Neural crest cell (in vitro differentiated cells): ENCODE results near the gene FMNL2. TPM values are rescaled to one million over a fixed set of nuclear protein-coding genes. Genes with fewer than 3 reads are reported as not detected.

Source experiments
- DNase-seq: peaks from one replicate; pipeline ENCODE4 v3.0.0; 2021; ENCODE audit warnings: low read depth, mixed read lengths, low spot score
- H3K27ac Mint-ChIP-seq: one replicate; pipeline ENCODE4 v1.8.0; 2021; ENCODE audit warnings: mild to moderate bottlenecking, mixed read lengths; ENCODE audit not compliant: unreplicated experiment
- H3K27me3 Mint-ChIP-seq: 2 replicates; pipeline ENCODE4 v1.8.0; 2021; ENCODE audit warnings: low read depth, mild to moderate bottlenecking, mixed read lengths
- H3K36me3 Mint-ChIP-seq: 2 replicates; pipeline ENCODE4 v1.8.0; 2021; ENCODE audit warnings: low read depth, mild to moderate bottlenecking, mixed read lengths
- H3K4me1 Mint-ChIP-seq: 2 replicates; pipeline ENCODE4 v1.8.0; 2021; ENCODE audit warnings: mixed read lengths
- H3K4me3 Mint-ChIP-seq: one replicate; pipeline ENCODE4 v1.8.0; 2021; ENCODE audit warnings: mild to moderate bottlenecking, mixed read lengths
- H3K9me3 Mint-ChIP-seq: 2 replicates; pipeline ENCODE4 v1.8.0; 2021; ENCODE audit warnings: mixed read lengths
- total RNA-seq: library from RNA; stranded (reverse); gene quantifications from 2 replicates; pipeline ENCODE4 v1.2.1, GENCODE V29; 2021
- TF ChIP-seq, protein P1 (sequence below): fragments of 200-600 bp; sonication (generic); conservative IDR thresholded peaks from 2 replicates; pipeline ENCODE4 v1.5.0; 2021; ENCODE audit warnings: antibody characterized with exemption, mild to moderate bottlenecking

Gene FMNL2
- total RNA-seq, 1 donor from 2014 or later: 54.9 TPM

DNA sequence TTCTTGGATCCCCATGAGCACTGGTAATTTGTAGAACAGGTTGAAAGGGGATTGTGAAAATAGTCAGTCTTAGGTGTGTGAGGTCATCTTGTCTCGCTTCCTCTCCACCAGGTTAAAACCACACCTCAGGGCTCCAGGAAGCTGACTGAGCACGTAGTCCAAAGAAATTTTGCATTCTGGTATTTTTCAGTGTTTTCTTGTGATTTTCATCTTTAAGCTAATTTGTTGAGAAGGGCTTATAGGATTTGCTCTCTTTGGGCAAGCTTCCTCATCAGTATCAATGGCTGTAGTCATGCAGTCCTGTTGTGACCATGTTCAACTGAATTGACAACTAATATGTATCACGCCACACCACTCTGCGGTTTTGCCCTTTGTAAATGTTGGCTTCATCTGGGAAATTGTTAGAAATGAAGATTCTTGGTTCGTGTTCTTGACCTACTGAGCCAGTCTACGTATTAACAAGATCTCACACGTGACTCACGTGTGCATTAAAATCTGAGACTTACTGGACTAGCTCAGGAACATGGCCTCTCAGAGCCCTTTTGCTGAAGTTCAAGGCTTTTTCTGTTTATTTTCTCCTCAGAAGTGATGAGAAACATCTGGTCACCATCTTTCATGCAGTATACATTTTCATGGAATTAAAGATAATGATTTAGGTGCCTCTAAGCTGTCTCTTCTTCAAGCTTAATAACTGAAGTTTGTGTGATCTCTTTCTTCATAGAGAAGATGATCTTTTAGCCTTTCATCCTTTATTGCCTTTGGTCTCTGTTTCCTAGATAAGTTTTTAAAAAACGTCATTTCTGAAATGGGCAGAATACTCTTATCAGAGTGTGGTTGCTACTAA is 32.8 kb downstream of the FMNL2 start:
- H3K27me3 Mint-ChIP-seq: no peaks in the 10 kb centered on the region
- DNase-seq: no peak
- peaks cover 2% of the 10 kb centered on the region for H3K9me3 Mint-ChIP-seq
- H3K4me1 Mint-ChIP-seq: peaks cover 49% of the 10 kb centered on the region
- TF ChIP-seq, protein P1, sequence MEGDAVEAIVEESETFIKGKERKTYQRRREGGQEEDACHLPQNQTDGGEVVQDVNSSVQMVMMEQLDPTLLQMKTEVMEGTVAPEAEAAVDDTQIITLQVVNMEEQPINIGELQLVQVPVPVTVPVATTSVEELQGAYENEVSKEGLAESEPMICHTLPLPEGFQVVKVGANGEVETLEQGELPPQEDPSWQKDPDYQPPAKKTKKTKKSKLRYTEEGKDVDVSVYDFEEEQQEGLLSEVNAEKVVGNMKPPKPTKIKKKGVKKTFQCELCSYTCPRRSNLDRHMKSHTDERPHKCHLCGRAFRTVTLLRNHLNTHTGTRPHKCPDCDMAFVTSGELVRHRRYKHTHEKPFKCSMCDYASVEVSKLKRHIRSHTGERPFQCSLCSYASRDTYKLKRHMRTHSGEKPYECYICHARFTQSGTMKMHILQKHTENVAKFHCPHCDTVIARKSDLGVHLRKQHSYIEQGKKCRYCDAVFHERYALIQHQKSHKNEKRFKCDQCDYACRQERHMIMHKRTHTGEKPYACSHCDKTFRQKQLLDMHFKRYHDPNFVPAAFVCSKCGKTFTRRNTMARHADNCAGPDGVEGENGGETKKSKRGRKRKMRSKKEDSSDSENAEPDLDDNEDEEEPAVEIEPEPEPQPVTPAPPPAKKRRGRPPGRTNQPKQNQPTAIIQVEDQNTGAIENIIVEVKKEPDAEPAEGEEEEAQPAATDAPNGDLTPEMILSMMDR: no peak
- H3K4me3 Mint-ChIP-seq: no peak overlapping the region
- no peaks in the 10 kb centered on the region for H3K36me3 Mint-ChIP-seq
- H3K27ac Mint-ChIP-seq: no peak overlapping the region

DNA sequence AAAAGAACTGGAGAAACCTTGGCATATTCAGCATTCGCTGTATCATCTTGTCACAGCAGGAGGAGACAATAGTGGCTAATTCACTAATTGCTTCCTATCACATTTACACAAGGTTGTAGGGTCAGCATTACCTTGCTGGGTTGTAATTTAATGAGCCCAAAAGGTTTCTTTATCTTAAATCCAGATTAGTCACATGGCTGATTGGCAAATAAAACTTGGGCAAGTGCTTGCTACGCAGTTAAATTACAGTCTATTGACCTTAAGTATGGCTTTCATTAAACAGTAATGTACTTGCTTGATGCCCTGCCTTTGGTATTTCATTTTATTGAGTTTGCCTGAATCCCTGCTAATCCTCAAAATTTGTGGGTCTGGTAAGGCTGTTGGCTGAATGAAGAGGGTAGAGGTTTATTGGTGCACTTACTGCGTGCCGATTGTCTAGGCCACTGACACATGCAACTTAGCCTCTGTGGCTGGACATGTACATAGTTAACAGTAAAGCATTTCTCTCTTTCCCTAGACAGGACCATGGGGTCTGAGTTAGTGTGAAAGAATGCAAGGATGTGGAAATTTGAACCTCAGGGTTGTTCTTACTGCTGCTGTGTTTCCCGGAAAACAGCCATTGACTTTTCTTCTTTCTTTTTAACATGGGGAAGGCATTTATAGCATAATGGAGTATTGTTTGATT is 34.3 kb downstream of the FMNL2 start:
- Mint-ChIP-seq H3K4me3 (no peak overlapping the region), H3K27ac (no peak overlapping the region), H3K36me3 (no peaks in the 10 kb centered on the region), H3K27me3 (no peaks in the 10 kb centered on the region), H3K4me1 (peaks cover 48% of the 10 kb centered on the region), H3K9me3 (peaks cover 2% of the 10 kb centered on the region)
- DNase-seq: no peak
- TF ChIP-seq, protein P1: no peak

DNA sequence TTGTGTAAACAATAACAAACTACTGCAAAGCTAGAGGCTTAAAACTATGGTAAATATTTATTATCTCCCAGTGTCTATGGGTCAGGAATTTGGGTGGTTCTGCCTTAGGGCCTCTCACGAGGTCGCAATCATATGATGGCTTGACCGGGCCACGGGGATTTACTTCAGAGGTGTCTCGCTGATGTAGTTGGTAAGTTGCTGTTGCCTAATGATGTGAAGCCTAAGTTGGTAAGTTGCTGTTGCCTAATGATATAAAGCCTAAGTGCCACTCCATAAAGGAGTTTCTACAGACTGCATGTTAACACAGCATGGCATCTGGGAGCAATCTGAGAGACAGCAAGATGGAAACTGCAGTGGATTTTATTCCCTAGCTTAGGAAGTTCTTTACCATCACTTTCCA is 35.8 kb downstream of the FMNL2 start:
- H3K9me3 Mint-ChIP-seq: peaks cover 2% of the 10 kb centered on the region
- no peaks in the 10 kb centered on the region for H3K27me3 Mint-ChIP-seq
- H3K36me3 Mint-ChIP-seq: no peaks in the 10 kb centered on the region
- no peak overlapping the region for H3K4me3 Mint-ChIP-seq
- DNase-seq: no peak
- no peak overlapping the region for H3K27ac Mint-ChIP-seq
- H3K4me1 Mint-ChIP-seq: peaks cover 46% of the 10 kb centered on the region
- TF ChIP-seq, protein P1: no peak

DNA sequence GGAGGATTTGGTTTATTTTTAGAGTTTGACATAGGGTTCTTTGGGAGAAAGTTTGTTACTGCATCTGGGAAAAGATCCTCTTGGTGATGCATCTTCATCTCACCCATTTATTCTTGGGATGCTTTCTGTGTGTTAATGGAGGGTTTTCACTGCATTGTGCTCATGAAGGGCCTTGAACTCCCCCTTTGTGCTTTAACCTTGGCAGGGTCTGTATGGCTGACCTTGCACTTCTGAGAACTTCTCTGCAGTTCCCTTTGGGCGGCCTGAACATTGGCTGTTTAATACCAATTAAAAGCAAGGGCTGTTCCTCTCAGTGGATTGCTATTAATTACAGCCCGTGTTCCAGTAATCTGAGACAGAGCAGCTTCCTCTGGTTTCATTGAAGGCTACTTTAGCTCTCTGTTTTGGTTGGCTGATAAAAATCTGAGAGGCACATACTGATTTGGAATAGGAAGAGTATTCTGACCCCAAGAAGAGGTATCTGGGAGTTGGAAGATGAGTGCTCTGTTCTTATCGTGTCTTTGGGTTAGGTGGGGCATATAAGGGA is 37.5 kb downstream of the FMNL2 start:
- DNase-seq: no peak
- no peak overlapping the region for H3K4me3 Mint-ChIP-seq

DNA sequence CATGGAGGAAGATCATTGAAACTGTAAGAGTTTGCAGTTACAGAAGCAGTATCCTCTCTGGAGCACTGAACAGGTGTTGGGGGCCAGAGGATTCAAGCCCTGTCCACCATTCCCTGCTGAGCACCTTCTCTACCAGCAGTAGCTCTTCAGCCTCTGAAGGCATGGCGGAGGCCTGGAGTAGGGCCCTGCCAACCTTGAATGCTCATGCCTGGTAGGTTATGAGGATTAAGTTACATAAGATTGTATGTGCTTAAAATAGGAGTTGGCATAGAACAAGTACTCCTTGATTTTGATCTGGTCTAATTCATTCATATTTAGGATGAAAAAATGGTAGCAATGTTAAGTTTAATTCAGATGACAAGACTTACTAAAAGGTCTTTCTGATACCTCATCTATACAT is 40.2 kb downstream of the FMNL2 start:
- H3K27me3 Mint-ChIP-seq: no peaks in the 10 kb centered on the region
- TF ChIP-seq, protein P1: no peak
- H3K9me3 Mint-ChIP-seq: no peaks in the 10 kb centered on the region
- H3K27ac Mint-ChIP-seq: no peak overlapping the region
- no peak for DNase-seq
- H3K36me3 Mint-ChIP-seq: no peaks in the 10 kb centered on the region
- peaks cover 33% of the 10 kb centered on the region for H3K4me1 Mint-ChIP-seq
- H3K4me3 Mint-ChIP-seq: no peak overlapping the region

More for the DNA sequence above, 37.5 kb downstream of the FMNL2 start:
- Mint-ChIP-seq H3K27me3 (no peaks in the 10 kb centered on the region), H3K27ac (no peak overlapping the region), H3K9me3 (peaks cover 2% of the 10 kb centered on the region), H3K36me3 (no peaks in the 10 kb centered on the region), H3K4me1 (peaks cover 40% of the 10 kb centered on the region)
- TF ChIP-seq, protein P1: no peak
